GM18951 (cell line): ENCODE results near the gene TEX48.

ENCODE experiments used
- POLR2A ChIP-seq: IDR thresholded peaks from 4 replicates; pipeline ENCODE4 v1.6.1; 2011; ENCODE audit warnings: mild to moderate bottlenecking; ENCODE audit not compliant: insufficient read length, insufficient read depth; ENCODE audit errors: extremely low read depth
- in situ Hi-C: fragments of 300-500 bp; cut with MboI; formaldehyde crosslinking; loops from one replicate; pipeline ENCODE4 v1.12.0; 2022; ENCODE audit warnings: low sequenced_read_pairs, mixed read lengths, inconsistent platforms; ENCODE audit not compliant: unreplicated experiment

Gene TEX48

GRCh38 chr9:114616684-114617520 lies 65.1 kb downstream of the TEX48 start:
- TF ChIP-seq POLR2A: no peak
- in situ Hi-C loops: no loop called here
